H1 (cell line): ENCODE results near the gene PHLPP1. TPM values are rescaled to one million over a fixed set of nuclear protein-coding genes. Genes with fewer than 3 reads are reported as not detected.

Experiments used
- CTCF ChIA-PET: fragments of 300-600 bp; sonication (Branson Sonifier 250); formaldehyde crosslinking; loops from one replicate; lab custom pipeline; 2021; ENCODE audit not compliant: partially characterized antibody; lab: Charles Lee
- POLR2A ChIA-PET: fragments of 300-600 bp; sonication (Branson Sonifier 250); formaldehyde crosslinking; loops from one replicate; lab custom pipeline; 2021; ENCODE audit warnings: inconsistent platforms; ENCODE audit not compliant: partially characterized antibody; lab: Charles Lee
- DNase-seq, 2 experiments: peaks; one replicate each; pipeline versions ENCODE4 v3.0.0 to v3.0.0-alpha.2; 2010 to 2022; ENCODE audit warnings: low spot score in 2 of 2, low read depth in 1 of 2, mixed read lengths in 1 of 2
- FAIRE-seq: peaks from 2 replicates; lab custom pipeline; 2011; peaks lifted over from hg19 to GRCh38; lab: Jason Lieb, UNC
- H2AFZ ChIP-seq: 2 replicates; pipeline ENCODE4 v1.8.1; 2012; ENCODE audit warnings: low read length, inconsistent platforms
- H2AK5ac ChIP-seq: 2 replicates; pipeline ENCODE4 v1.6.1; 2013; ENCODE audit warnings: low read depth, low read length
- H2BK120ac ChIP-seq: replicated peaks from 2 replicates; pipeline ENCODE3; 2013; ENCODE audit warnings: low read depth, low read length, inconsistent platforms
- H2BK12ac ChIP-seq: 2 replicates; pipeline ENCODE4 v1.6.1; 2013; ENCODE audit warnings: low read depth, low read length
- H2BK15ac ChIP-seq: 2 replicates; pipeline ENCODE4 v1.6.1; 2013; ENCODE audit warnings: low read length
- H2BK20ac ChIP-seq: 2 replicates; pipeline ENCODE4 v1.6.1; 2013; ENCODE audit warnings: low read length
- H2BK5ac ChIP-seq: 2 replicates; pipeline ENCODE4 v1.6.1; 2013; ENCODE audit warnings: low read depth, low read length
- H3K14ac ChIP-seq: 2 replicates; pipeline ENCODE4 v1.6.1; 2013; ENCODE audit warnings: inconsistent platforms; ENCODE audit not compliant: insufficient read length
- H3K18ac ChIP-seq: 2 replicates; pipeline ENCODE4 v1.6.1; 2013; ENCODE audit warnings: low read length; ENCODE audit errors: extremely low read depth
- H3K23ac ChIP-seq: 2 replicates; pipeline ENCODE4 v1.6.1; 2013; ENCODE audit warnings: inconsistent platforms; ENCODE audit not compliant: insufficient read length
- H3K23me2 ChIP-seq: 2 replicates; pipeline ENCODE4 v1.6.1; 2013; ENCODE audit warnings: low read depth, low read length
- H3K27ac ChIP-seq: 2 replicates; pipeline ENCODE4 v1.6.1; 2011; ENCODE audit warnings: low read depth, low read length, inconsistent platforms
- H3K27me3 ChIP-seq, 4 experiments: replicated peaks in 1 of 4; 1 replicate in 1 of 4; 2 replicates in 3 of 4; pipeline versions ENCODE4 v1.6.1 to v1.8.1; 2011 to 2013; ENCODE audit warnings: low read length in 3 of 4, mild to moderate bottlenecking in 3 of 4, inconsistent platforms in 2 of 4, mixed read lengths in 2 of 4, moderate library complexity in 1 of 4; ENCODE audit not compliant: control insufficient read depth in 3 of 4, insufficient read depth in 3 of 4; ENCODE audit errors: extremely low read depth in 1 of 4
- H3K36me3 ChIP-seq, 4 experiments: 2 replicates each; pipeline versions ENCODE4 v1.6.1 to v1.8.1; 2011 to 2013; ENCODE audit warnings: mild to moderate bottlenecking in 4 of 4, low read length in 3 of 4, moderate library complexity in 2 of 4, control low read depth in 1 of 4, inconsistent platforms in 1 of 4; ENCODE audit not compliant: insufficient read depth in 4 of 4, control insufficient read depth in 2 of 4
- H3K4ac ChIP-seq: replicated peaks from 2 replicates; pipeline ENCODE3; 2013; ENCODE audit warnings: low read length, low read depth, mixed read lengths, inconsistent platforms; ENCODE audit not compliant: insufficient read length
- H3K4me1 ChIP-seq, 4 experiments: replicated peaks in 1 of 4; 1 replicate in 1 of 4; 2 replicates in 3 of 4; pipeline versions ENCODE4 v1.6.1 to v1.8.1; 2011 to 2013; ENCODE audit warnings: low read length in 3 of 4, inconsistent platforms in 2 of 4, mixed read lengths in 1 of 4; ENCODE audit not compliant: insufficient read depth in 4 of 4, control insufficient read depth in 3 of 4
- H3K4me2 ChIP-seq, 2 experiments: 2 replicates each; pipeline versions ENCODE4 v1.6.1 to v1.8.1; 2011 to 2013; ENCODE audit warnings: low read depth in 2 of 2, low read length in 2 of 2, control low read depth in 1 of 2, inconsistent platforms in 1 of 2, mild to moderate bottlenecking in 1 of 2; ENCODE audit not compliant: insufficient read depth in 1 of 2
- H3K4me3 ChIP-seq, 4 experiments: fragments of 200-600, 300-600 bp in 1 of 4; sonication (generic), shearing (Covaris generic), sonication (Bioruptor Twin) in 1 of 4; 2 replicates each; pipeline versions ENCODE4 v1.5.1 to v1.8.1; 2011 to 2016; ENCODE audit warnings: low read length in 4 of 4, low read depth in 3 of 4, control low read depth in 2 of 4, inconsistent platforms in 2 of 4, mild to moderate bottlenecking in 2 of 4, mixed read lengths in 1 of 4, moderate library complexity in 1 of 4; ENCODE audit not compliant: insufficient read depth in 2 of 4; ENCODE audit errors: extremely low read depth in 1 of 4
- H3K56ac ChIP-seq: replicated peaks from 2 replicates; pipeline ENCODE3; 2013; ENCODE audit warnings: low read depth, mild to moderate bottlenecking, mixed read lengths, low read length, inconsistent platforms; ENCODE audit not compliant: insufficient read length
- H3K79me1 ChIP-seq: 2 replicates; pipeline ENCODE4 v1.6.1; 2013; ENCODE audit warnings: low read depth, low read length, control low read depth
- H3K79me2 ChIP-seq, 2 experiments: 2 replicates each; pipeline versions ENCODE4 v1.6.1 to v1.8.1; 2012 to 2013; ENCODE audit warnings: low read length in 2 of 2, mild to moderate bottlenecking in 2 of 2, inconsistent platforms in 1 of 2; ENCODE audit not compliant: insufficient read depth in 2 of 2, control insufficient read depth in 1 of 2
- H3K9ac ChIP-seq, 4 experiments: replicated peaks in 1 of 4; 1 replicate in 1 of 4; 2 replicates in 3 of 4; pipeline versions ENCODE4 v1.6.1 to v1.8.1; 2011 to 2013; ENCODE audit warnings: low read depth in 3 of 4, low read length in 3 of 4, control low read depth in 2 of 4, mild to moderate bottlenecking in 2 of 4, moderate library complexity in 2 of 4, inconsistent platforms in 1 of 4; ENCODE audit errors: extremely low read depth in 1 of 4
- H3K9me3 ChIP-seq, 2 experiments: 2 replicates each; pipeline versions ENCODE4 v1.6.1 to v1.8.1; 2012 to 2013; ENCODE audit warnings: mild to moderate bottlenecking in 2 of 2, moderate library complexity in 2 of 2, control low read depth in 1 of 2, inconsistent platforms in 1 of 2, low read depth in 1 of 2, low read length in 1 of 2, mixed read lengths in 1 of 2; ENCODE audit not compliant: insufficient read depth in 2 of 2
- H4K20me1 ChIP-seq, 2 experiments: replicated peaks in 1 of 2; 2 replicates each; pipeline versions ENCODE3 to v1.8.1; 2011 to 2013; ENCODE audit warnings: inconsistent platforms in 2 of 2, low read length in 2 of 2, mild to moderate bottlenecking in 1 of 2; ENCODE audit not compliant: insufficient read depth in 2 of 2, control insufficient read depth in 1 of 2
- H4K5ac ChIP-seq: 2 replicates; pipeline ENCODE4 v1.6.1; 2013; ENCODE audit warnings: low read length, low read depth, mixed read lengths, inconsistent platforms; ENCODE audit not compliant: insufficient read length
- H4K8ac ChIP-seq: 2 replicates; pipeline ENCODE4 v1.8.0; 2013; ENCODE audit warnings: mild to moderate bottlenecking, moderate library complexity, low read length, inconsistent platforms; ENCODE audit not compliant: insufficient read depth; ENCODE audit errors: extremely low read depth
- H4K91ac ChIP-seq: replicated peaks from 2 replicates; pipeline ENCODE3; 2013; ENCODE audit warnings: low read length, mixed read lengths, inconsistent platforms; ENCODE audit not compliant: insufficient read length
- ATF2 ChIP-seq: IDR thresholded peaks from 2 replicates; pipeline ENCODE4 v1.6.1; 2012; ENCODE audit warnings: low read length, inconsistent platforms
- GABPA ChIP-seq: IDR thresholded peaks from 2 replicates; pipeline ENCODE4 v1.6.1; 2011; ENCODE audit warnings: mild to moderate bottlenecking, low read length, moderate library complexity, borderline replicate concordance; ENCODE audit not compliant: insufficient read depth
- SIRT6 ChIP-seq: IDR thresholded peaks from one replicate; pipeline ENCODE4 v1.7.1; 2012; ENCODE audit warnings: low read length, inconsistent platforms
- WGBS, 2 experiments: shearing (Covaris generic) in 1 of 2; methylation state at CpG; one replicate each; pipeline versions ENCODE4 v1.1.6 to v1.1.7; 2013 to 2015; ENCODE audit warnings: low lambda C conversion rate in 2 of 2, mixed read lengths in 2 of 2, inconsistent platforms in 1 of 2, low coverage in 1 of 2, missing lambda C conversion rate in 1 of 2; ENCODE audit not compliant: insufficient replicate concordance in 2 of 2, insufficient coverage in 1 of 2, insufficient read length in 1 of 2; ENCODE audit errors: extremely low coverage in 1 of 2, missing lambda C conversion rate in 1 of 2; 5-methylcytosine and 5-hydroxymethylcytosine counted together
- polyA plus RNA-seq, 7 experiments: library from polyadenylated mRNA; depleted of rRNA in 3 of 7; stranded (reverse) in 5 of 7; unstranded in 2 of 7; fragments of >200 nt in 5 of 7; fragments of 200-250 nt in 2 of 7; gene quantifications; 1 replicate in 5 of 7; 2 replicates in 1 of 7; 4 replicates in 1 of 7; pipeline versions ENCODE4 v1.2.1 to v1.2.3, GENCODE V29; 2011 to 2013; ENCODE audit warnings: missing spikeins in 2 of 7, mixed read lengths in 2 of 7
- total RNA-seq: library from RNA; stranded (reverse); fragmentation: NEBNext Ultra II Directional; extraction: Animal tissue kit (Norgen Biotek cat#: 25700); gene quantifications from 2 replicates; pipeline ENCODE4 v1.2.1, GENCODE V29; 2021

PHLPP1 gene
- total and polyA plus RNA-seq, 2 of the 8 experiments (the other 6 are each of a cell fraction or from before 2014, with no cell fraction given), result 28.0 to 66.3 TPM

- no peak overlapping the region for H4K5ac ChIP-seq
- POLR2A ChIA-PET, result no interaction called here
- DNase-seq, result no peak
- CTCF ChIA-PET, result interaction anchor here (1.2 to 6.8 kb wide), 3 partner anchors 13 to 293 kb away, joined by 3 to 49 read pairs (median 3); no protein-coding TSS in a partner anchor
- no peak overlapping the region for H2BK12ac ChIP-seq
- 96% methylated on average over 2 of the region's 2 CpGs; no CpG with 5 or more reads in 1 of the 2 experiments for WGBS, 2 experiments
- no peak overlapping the region for H4K8ac ChIP-seq
- no peak overlapping the region for H2BK15ac ChIP-seq
- no peak overlapping the region for H3K14ac ChIP-seq
- H3K18ac ChIP-seq, result no peak overlapping the region
- no peaks in the 10 kb centered on the region for H3K4me1 ChIP-seq
- H4K20me1 ChIP-seq, result no peaks in the 10 kb centered on the region
- no peak overlapping the region for H3K4ac ChIP-seq
- no peak overlapping the region for H2AK5ac ChIP-seq
- H3K4me2 ChIP-seq, result no peak overlapping the region
- no peak overlapping the region for H3K27ac ChIP-seq
- no peak for TF ChIP-seq GABPA
- no peak for TF ChIP-seq SIRT6
- TF ChIP-seq ATF2, result no peak
- TF ChIP-seq, all 59 proteins: peak for 0
- H2BK120ac ChIP-seq, result no peak overlapping the region
- H3K79me1 ChIP-seq, result no peaks in the 10 kb centered on the region
- no peak overlapping the region for H2BK20ac ChIP-seq
- no peak overlapping the region for H4K91ac ChIP-seq
- no peaks in the 10 kb centered on the region for H3K9me3 ChIP-seq
- no peak overlapping the region for H2BK5ac ChIP-seq
- no peak overlapping the region for H3K4me3 ChIP-seq
- peaks cover 0 to under 1% (median 0%) of the 10 kb centered on the region in 4 experiments; a peak in 1 of 7 replicates for H3K27me3 ChIP-seq
- no peak overlapping the region for H2AFZ ChIP-seq
- no peaks in the 10 kb centered on the region for H3K36me3 ChIP-seq
- no peak for FAIRE-seq
- no peak overlapping the region for H3K9ac ChIP-seq
- H3K23ac ChIP-seq, result no peak overlapping the region
- H3K56ac ChIP-seq, result no peak overlapping the region
- no peaks in the 10 kb centered on the region; the same call in 1 of the 2 replicates for H3K23me2 ChIP-seq
- H3K79me2 ChIP-seq, result no peaks in the 10 kb centered on the region
Observed at GRCh38 chr18:63028380-63028779, 313.0 kb downstream of the PHLPP1 start.
